Measurements from ENCODE around the gene KLK7.

Gene KLK7

DNA sequence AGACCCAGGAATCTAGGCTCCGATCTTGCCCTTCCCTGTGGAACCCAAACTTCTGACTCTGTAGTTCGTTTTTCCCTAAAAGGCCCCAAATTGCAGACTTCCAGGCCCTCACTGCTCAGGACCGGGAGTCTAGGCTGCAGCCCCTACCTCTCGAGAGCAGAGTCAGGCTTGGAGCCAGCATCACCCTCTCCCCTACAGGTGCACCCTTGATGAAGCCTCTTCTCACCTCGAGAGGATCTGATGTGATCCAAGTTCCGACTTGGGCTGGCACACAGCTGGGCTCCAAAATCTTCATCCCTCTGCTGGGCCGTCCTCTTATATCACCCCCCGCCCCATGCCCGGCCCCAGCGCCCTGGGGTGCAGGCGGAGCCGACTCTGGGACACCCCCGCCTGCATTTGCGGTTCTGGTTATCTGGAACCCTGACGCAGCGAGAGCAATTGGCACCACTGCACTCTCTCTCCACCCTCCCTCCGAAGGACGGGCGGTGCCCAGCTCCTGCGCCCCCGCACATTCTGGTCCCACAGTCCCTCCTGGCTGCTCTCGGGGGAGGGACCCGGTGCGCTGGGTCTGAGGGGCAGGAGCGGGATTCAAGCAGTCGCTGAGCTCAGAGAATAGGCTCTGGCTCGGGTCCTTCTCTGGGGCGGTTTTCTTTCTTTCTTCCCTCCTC, at the start of gene KLK7:
Gene KLK7 (minus strand): TSS at position 293 of the 668 bp plus-strand sequence. CDS start 1,518 bp downstream, outside the sequence.
- DNase-seq (ENCODE audit: low read depth) = no peak

DNA sequence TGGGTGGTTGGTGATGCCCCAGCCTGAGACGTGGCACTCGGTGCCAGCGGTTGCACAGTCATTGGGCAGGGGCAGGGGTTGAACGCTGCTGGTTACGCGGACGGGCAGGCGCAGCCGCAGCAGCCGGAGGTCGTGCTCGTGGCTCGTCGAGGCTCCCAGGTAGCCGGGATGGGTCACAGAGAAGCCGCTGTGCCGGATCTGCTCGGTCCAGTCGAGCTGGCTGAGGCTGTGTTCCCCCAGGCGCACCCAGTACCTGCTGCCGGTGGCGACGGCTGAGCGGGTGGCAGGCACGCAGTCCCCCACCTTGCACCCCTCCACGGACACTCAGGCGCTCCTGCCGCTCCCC, 48.1 kb upstream of the KLK7 start:
- DNase-seq (ENCODE audit: low read depth) = no peak

DNA sequence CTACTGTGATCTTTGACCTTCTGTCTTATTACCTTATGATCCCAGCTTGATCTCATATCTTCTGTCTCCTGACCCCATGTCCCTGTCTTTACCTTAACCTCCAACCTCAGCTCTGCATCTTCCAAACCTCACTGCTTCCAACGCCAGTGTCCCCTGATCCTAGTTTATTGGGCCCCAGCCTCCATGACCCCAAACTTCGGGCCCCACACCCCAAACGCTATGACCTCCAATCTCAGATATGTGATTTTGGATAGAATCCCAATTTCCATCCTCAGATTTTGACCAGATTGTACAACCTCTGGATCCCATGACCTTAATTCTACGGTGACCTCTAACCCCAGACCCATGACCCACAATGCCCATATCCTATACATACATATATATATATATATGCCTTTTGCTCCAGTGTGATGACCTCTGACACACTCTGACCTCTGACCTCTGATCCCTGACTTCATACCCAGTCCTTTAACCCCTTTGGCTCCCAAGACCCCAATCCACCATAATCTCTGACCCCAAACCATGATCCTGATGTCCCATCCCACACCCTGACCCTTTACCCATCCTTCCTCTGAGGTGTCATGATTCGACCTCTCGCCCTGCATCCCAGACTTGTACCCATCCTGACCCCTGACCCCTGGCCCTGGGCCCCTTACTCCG, 47.6 kb upstream of the KLK7 start:
- no peak for DNase-seq (ENCODE audit: low read depth)

DNA sequence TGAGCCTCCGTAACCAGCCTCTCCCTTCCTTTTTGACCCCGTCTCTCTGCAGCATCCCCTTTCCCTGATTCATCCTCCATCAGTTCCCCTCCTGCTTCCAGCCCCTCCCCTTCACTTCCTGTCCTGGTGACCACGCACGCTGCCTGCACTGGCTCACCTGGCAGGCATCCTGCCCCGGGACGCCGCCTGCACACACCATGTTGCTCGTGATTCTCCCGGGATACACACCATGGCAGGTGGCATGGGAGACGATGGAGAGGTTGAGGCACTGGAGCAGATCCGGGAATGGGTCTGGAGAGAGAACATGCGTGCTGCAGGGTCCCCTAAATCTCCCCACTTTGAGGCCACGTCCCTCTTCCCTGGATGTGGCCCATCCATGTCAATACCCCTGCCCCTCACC, 46.9 kb upstream of the KLK7 start:
- DNase-seq (ENCODE audit: low read depth) = no peak

DNA sequence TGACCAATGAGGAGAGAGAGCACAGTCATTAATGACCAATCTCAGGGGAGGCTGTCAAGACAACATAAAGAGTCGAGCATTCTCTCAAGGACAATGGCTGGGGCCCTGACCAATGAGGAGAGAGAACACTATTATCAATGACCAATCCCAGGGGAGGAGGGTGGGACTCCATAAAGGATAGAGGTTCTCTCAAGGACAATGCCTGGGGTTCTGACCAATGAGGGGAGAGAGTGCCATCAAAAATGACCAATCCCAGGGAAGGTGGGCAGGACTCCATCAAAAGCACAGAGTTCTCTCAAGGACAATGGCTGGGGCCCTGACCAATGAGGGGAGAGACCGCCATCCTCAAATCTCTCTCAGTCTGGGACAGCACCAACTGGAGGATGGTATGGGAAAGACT, 46.0 kb upstream of the KLK7 start:
- no peak for DNase-seq (ENCODE audit: low read depth)

DNA sequence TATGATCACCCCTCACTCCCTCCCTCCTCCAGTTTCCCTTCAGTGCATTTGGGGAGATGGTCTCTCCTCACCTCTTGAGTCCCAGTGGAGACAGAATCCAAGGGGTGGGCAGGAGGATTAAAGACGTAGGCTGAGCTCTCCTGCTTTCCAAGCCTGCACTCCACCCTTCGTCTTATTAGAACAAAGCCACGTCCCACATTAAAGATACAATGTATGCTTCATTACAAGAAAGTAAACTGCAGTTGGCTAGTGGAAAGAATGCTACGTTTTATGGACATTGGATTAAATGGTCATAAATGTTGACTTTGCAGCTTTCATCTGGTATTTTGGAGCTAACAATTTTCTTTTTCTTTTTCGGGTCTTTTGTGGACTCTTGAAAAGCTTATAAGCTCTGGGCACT, 44.2 kb upstream of the KLK7 start:
- no peak for DNase-seq (ENCODE audit: low read depth)

DNA sequence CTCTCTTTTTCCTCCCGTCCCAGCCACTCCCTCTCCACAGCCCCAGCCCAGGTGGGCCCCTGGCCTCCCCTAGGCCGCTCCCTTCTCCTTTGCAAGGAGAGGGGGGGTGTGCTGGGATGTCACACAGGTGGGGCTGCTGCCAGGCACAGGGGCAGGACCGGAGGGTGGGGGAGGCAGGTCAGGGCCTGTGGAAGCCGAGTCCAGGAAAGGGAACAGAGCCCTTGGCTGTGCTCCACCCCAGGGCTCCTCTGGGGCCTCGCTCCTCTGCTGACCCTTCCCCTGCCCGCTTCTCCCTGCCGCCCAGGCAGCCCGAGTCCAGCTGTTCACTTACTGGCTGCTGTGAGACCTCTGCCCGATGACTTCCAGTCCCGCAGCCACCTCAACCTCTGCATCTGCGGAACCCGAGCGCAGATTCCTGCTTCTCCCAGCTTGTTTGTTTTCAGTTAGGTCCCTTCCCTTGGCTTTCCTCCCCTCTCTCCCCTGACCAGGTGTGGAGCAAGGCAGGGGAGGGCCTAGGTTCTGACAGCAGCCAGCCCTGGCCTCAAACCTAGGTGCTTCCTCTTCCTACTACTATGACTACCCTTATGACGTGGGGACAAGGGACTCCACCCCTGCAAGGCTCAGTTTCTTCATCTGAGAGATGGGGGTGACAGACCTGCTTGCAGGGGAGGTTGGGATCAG, 43.5 kb upstream of the KLK7 start:
- DNase-seq (ENCODE audit: low read depth) = no peak

DNA sequence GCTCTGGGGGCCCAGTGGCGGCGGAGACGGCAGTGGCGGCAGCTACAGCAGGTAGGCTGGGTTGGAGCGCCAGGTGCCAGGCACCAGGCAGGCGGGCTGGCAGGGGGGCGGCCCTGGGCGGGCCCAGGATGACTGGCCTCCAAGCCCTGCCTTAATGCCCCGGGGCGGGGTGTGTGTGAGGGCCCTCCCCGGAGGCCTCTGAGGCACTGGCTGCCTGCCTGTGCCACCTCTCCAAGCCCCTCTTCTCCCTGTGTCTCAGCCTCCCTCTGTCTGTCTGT, 42.8 kb upstream of the KLK7 start, which contains the start of gene KLK11:
Gene KLK11 (minus strand): TSS at position 63 of the 278 bp plus-strand sequence. CDS start 985 bp downstream, outside the sequence.
- DNase-seq (ENCODE audit: low read depth) = no peak

DNA sequence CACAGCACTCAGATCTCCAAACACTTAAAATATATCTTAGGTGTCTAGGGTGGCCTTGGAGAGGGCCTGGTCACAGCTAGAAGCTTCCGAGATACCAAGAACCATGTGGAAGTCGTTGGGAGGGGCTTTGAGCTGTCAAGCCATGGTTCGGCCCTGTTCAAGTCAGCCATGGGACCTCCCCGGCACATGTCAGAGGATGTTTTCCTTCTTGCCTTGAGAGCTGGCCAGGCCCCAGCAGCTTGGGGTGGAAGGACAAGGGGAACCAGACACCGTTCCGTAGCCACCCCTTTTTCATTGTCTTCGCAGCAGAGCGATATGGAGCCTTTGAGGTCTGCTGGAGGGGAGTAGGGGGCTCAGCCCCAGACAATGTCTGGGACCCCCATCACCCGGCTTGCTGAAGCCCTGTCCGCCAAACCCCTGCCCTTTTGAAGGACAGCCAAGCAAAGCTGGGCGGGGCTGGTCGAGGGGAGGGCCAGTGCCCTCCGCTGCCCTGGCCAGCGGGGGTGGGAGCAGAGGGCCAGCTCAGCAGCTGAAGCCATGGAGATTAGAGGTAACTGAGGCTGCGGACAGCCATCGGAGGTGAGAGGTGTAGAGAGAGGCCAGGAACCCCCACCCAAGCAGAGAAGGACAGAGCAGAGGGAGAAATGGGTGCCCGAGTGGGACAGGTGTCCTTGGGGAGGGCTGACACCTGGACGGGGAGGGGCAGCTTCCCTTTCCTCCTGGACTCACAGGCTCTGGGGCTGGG, 42.3 kb upstream of the KLK7 start:
- no peak for DNase-seq (ENCODE audit: low read depth)

DNA sequence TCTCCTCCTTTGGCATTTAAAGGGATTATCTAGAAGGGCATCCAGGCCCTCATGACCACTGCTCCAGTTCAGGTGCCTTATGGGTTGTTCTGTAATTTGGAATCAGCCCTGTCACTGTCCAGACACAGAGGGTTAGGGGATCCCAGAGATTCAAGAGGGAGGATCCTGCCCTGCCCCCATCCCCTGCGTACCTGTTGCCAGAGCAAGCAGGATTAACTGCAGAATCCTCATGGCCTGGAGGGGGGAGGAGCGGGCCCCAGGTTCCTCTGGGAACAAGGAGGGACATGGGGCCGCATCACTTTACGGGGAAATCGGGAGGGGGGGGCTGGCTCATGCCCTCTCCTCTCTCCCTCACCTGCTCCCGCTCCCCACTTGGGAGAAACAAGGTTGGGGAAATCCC, 41.7 kb upstream of the KLK7 start:
- no peak for DNase-seq (ENCODE audit: low read depth)

DNA sequence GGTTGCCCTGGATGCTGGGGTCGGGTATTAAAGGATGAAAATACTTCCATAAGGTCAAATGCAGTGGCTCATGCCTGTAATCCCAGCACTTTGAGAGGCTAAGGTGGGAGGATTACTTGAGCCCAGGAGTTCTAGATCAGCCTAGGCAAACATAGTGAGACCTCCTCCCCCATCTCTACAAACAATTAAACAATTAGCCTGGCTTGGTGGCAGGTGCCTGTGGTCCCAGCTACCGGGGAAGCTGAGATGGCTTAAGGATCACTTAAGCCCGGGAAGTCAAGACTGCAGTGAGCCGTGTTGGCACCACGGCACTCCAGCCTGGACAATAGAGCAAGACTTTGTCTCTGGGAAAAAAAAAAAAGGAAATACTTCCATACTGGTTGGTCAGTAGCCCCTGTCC, 41.2 kb upstream of the KLK7 start:
- no peak for DNase-seq (ENCODE audit: low read depth)

DNA sequence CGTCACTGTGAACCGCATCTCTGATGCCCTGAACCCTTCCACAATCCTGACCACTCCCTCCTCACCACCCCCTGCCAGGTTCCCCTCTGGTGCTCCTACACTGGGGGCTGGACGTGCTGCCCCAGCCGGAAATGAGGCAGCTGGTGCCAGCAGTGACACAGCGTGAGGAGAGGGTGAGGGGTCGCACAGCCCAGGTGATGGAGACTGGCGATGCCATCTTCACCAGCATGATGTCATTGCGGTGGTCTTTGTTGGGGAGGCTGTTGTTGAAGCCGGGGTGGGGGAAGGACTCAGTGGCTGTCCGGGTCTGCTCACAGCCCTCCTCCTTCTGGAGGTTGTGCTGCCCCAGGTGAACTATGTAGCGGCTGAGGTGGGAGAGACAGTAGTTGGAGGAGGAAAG, 40.2 kb upstream of the KLK7 start:
- no peak for DNase-seq (ENCODE audit: low read depth)

DNA sequence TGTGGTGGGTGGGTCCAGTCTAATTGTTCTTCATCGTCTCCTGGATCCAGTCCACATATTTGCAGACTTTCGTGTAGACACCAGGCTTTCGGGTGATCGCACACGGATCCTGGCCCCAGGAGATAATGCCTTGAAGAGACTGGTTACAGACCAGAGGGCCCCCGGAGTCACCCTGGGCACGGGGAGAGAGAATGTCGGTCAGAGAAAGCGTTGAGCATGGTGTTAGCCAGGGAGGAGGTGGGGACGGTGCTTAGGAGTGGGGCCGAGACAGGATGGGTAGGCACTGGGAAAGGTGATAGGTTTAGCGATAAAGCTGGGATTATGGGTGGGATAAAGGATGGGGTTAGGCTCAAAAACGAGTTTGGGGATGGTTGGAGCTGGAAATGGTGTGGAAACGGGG, 38.8 kb upstream of the KLK7 start:
- DNase-seq (ENCODE audit: low read depth) = no peak

DNA sequence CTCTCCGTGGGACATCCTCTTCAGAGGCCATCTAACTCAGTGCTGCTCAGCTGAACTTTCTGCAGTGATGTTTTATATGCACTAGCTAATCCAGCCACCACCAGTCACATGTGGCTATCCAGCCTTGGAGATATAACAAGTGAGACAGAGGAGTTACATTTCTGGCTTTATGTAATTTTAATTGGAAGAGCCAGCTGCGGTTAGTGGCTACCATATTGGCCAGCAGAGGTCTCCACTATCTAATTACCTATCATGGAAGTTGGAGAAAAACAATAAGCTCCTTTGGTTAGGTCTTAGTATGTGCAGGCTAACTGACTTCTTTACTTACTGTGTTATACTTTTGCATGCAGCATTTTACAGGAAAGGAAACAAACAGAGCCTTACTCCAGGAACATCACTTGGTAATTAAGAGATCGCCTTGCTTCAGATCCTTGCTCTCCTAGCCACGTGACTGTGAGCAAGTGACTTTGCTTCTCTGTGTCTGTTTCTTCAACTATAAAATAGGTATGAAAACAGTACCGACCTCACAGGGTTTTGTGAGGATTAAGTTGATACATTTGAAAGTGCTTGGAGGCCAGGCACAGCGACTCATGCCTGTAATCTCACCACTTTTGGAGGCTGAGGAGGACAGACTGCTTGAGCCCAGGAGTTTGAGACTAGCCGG, 37.4 kb upstream of the KLK7 start:
- no peak for DNase-seq (ENCODE audit: low read depth)

DNA sequence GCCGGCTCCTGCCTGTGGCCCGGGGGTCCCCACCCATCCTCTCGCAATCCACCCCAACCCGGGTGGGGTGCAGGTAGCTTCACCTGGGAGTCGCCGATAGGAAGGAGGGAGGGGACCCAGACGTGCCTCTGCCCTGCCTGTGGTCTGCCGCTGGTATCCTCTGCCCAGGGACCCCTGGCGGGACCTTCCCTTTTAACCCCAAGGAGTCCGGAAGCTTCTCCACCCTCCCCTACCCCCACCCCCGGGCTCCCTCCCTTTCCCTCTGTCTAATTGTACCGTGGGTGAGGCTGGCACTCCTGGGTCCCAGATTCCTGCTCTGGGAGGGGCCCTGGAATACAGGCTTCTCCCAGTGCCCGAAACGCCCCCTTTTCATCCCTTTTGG, 35.8 kb upstream of the KLK7 start, which contains the start of gene KLK10:
Gene KLK10 (minus strand): TSS at position 166 of the 382 bp plus-strand sequence. CDS start 579 bp downstream, outside the sequence.
- no peak for DNase-seq (ENCODE audit: low read depth)

DNA sequence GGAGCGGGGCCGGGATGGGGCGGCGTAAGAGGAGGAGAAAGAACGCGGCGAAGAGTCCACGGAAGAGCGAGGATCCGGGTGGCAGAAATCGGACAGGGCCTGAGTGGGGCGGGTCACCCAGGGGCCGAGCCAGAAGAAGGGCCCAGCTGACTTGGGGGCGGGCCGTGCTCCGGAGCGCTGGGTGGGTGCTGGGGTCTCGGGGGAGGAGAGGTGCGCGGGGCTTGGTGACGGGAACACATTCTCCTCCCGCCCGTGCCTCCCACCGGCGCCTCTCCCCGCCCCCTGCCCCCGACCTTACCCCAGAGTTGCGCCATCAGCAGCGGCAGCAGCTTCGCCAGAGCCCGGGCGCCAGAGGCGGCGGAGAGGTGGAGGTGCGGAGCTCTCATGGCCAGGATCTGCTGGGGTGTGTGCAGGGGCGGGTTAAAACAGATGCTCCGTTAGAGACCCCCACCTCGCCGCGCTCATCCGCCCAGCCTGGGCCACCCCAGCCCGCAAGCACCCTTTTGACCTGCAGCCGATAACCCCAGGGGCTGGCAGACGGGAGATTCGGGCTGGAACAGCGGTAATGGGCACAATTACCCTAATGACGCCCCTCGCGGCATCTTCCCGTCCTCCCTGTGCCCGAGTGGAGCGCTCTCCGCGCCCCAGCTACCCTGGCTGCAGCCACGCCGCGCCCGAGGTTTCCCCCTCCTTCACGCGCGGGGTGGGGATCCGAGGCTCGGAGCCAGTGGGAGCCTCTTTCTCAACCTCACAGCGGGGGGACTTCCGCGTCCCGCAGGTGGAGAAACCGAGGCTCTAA, 35.2 kb upstream of the KLK7 start:
- no peak for DNase-seq (ENCODE audit: low read depth)

DNA sequence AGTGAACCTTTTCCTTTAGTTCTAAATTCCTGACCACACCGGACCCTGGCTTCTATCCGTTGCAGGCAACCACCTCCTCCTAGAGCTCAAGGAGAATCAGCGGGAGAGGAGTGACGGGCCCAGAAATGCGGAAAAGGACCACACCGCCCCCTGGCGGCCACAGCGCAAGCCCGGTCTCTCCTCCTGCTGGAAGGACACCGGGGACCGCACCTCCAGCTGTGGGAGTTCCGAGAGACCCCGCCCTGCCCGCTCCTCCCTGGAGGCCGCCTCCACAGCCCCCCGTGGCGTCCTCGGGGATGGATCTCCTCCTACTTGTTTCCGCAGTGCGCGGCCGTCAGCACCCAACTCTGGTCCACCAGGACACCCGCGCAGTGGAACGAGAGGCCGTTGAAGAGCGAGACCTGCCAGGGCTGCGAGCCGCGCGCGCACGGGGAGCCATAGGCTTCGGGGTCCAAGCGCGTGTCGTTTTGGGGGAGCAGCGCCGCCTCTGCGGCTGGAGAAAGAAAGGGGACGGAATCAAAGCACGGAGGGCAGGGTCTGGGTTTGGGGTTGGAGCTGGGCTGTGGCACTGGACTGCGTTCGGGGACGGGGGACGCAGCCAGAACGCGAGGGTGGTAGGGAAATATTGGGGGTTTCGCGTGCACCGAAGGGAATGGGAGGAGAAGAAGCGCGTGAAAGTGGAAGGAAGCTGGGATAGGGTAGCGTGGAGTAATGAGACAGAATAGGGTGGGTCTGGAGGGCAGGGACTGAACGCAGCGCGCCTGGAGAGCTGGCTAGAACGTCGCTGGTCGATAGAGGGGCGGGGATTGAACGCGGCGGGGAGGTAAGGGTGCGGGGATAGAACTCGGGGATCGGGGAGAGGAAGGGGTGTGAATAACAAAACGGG, 33.3 kb upstream of the KLK7 start:
- DNase-seq (ENCODE audit: low read depth) = peak; percentile 26

DNA sequence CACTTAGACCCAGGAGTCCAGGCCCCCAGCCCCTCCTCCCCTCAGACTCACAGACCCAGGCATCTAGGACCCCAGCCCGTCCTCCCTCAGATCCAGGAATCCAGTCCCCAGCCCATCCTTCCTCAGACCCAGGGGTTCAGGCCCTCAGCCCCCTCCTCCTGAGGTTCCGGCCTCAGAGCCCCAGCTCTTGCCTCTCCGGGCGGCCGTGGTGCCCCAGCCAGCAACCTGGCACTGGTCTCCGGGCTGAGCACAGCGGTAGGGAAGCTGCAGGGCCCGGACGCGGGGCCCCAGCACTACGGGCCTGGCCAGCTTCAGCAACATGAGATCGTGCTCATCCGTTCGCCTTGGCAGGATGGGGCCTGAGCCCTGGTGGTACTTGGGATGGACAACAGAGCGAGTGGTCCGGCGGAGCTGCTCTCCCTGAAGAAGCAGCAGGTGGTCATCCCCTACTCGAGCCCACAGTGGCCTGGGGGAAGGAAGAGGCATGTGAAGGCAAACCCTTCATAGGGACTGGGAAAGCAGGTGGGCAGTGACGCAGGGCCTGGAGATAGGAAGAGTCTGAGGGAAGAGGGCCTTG, 32.1 kb upstream of the KLK7 start:
- DNase-seq (ENCODE audit: low read depth) = no peak

DNA sequence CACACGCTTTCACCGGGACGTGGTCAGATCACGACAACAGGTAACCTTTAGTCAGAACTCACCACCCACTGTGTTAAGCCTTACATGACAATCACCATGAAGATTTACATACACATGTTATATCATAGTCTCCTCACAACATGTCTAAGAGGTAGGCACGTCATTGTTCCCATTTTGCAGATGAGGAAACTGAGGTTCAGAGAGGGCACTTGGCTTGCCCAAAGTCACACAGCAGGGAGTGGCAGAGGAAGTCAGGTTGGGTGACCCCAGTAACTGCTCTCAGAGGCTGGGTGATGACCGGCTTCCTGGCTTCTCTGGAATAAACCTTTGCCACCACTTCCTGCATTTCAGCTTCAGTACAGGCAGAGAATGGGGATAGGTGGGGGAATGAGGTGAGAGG, 30.5 kb upstream of the KLK7 start:
- no peak for DNase-seq (ENCODE audit: low read depth)

DNA sequence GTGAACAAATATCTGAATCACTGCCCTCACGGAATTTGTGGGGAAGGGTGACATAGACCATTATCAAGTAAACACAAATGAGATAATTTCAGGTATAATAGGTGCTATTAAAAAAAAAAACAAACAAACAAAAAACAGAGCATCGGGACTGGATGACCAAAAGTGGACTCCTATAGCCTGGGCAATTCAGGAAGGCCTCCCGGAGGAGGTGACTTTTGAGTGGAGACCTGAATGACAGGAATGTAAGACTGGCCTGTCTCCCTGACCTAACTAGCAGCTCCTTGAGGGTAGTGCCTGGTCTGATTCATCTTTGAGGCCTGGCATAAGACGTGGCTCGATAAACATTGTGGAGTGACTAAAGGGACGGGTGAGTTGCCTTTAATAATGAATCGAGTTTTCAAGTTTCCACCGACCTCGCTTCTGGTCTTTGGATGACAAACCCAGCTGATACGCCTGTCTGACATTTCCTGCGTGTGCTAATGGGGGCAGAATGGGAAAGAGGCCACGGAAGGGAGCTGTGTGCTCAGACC, 29.0 kb upstream of the KLK7 start:
- no peak for DNase-seq (ENCODE audit: low read depth)
